ENCODE measurements around the gene ATF3.
"Not testable (repeated sequence)": the region's sequence is repeated elsewhere in the genome, so short reads cannot be mapped to it uniquely, and the experiment has no call there.

Gene ATF3

DNA sequence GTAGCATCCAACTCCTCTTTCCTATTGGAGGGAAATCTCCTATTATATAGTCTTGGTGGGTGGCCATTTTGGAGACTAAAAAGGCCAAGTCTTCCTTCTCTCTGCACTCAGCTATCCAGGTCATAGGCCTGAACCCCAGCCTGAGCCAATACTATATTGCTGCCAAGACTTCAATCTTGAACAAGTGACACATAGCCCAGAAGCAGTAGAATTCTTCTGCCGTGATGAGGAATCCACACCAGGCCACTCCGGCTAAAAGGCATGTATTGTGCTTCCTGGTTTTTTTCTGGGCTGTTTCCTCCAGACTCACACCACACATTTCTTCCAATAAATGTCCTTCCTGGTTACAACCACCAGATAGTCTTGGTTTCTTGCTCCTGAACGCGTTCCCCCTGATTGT, 43.0 kb downstream of the ATF3 start:
- no peak for DNase-seq (ENCODE audit: low read depth)

DNA sequence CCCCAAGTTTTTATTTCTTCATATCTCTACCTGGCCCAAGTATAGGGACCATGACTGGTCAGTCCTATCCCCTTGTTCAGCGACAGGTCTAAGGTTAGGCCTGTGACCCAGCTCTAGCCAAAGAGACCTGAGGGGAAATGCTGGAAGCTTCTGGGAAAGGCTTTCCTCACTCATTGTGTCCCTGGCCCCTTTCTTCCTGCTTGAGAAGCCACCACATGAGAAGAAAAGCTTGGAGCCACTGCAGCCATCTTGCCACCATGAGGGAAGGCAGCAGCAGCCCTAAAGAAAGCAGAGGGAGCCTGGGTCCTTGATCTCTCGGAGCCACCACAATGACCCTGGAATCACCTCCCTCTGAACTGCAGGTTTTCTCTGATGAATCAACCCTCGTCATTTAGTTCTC, 43.4 kb downstream of the ATF3 start:
- DNase-seq (ENCODE audit: low read depth): no peak

GRCh38 chr1:212652609-212653008, 44.0 kb downstream of the ATF3 start:
- no peak for DNase-seq (ENCODE audit: low read depth)

DNA sequence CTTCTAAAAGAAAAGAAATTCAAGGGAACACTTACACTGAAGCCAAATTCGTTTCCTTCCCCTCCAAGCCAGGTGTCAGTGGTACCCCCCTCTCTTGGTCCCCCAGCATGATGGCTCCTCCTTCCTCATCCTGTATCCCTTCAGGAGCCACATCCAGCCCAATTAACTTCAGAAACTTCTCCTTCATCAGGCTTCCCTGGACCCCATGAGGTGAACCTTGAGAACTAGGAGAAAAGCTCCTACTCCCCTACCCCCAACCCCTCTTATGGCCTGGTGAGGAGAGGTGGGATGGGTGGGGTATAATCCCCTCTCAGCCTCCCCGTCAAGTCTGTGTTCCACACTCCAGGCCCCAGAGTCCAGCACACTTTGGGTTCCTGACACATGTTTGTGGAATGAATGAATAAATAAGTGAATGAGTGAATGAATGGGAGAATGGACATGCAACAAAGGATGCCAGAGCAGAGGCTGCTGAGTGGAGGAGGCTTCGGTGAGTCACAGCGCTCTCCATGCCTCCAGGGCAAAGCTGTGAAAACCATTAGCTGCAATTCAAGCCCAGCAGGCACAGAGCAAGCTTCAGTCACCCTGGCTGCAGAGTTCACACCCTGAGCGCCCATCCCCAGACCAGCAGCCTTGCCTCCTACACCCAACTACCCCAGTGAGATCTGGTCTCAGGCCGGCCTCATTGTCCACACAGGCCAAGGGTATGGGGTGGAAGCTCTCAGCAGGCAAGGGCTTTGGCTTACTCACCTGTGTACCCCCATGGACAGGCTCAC, 47.3 kb downstream of the ATF3 start:
- no peak for DNase-seq (ENCODE audit: low read depth)

GRCh38 chr1:212656730-212657129, 48.2 kb downstream of the ATF3 start:
- no peak for DNase-seq (ENCODE audit: low read depth)

DNA sequence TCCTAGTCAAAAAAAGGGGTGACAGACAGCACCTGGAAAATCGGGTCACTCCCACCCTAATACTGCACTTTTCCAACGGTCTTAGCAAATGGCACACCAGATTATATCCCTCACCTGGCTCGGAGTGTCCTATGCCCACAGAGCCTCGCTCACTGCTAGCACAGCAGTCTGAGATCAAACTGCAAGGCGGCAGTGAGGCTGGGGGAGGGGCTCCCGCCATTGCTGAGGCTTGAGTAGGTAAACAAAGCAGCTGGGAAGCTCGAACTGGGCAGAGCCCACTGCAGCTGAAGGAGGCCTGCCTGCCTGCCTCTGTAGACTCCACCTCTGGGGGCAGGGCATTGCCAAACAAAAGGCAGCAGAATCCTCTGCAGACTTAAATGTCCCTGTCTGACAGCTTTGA, 49.7 kb downstream of the ATF3 start:
- not testable (repeated sequence) for DNase-seq (ENCODE audit: low read depth)

GRCh38 chr1:212664409-212665199, 56.0 kb downstream of the ATF3 start:
- no peak for DNase-seq (ENCODE audit: low read depth)

GRCh38 chr1:212665241-212666115, 56.9 kb downstream of the ATF3 start:
- DNase-seq (ENCODE audit: low read depth): peak; percentile 63

- DNase-seq (ENCODE audit: low read depth): no peak
These were observed 57.7 kb downstream of the ATF3 start for GRCh38 chr1:212666116-212666775.

- DNase-seq (ENCODE audit: low read depth): no peak
These were observed 58.9 kb downstream of the ATF3 start for GRCh38 chr1:212667223-212668139.

DNA sequence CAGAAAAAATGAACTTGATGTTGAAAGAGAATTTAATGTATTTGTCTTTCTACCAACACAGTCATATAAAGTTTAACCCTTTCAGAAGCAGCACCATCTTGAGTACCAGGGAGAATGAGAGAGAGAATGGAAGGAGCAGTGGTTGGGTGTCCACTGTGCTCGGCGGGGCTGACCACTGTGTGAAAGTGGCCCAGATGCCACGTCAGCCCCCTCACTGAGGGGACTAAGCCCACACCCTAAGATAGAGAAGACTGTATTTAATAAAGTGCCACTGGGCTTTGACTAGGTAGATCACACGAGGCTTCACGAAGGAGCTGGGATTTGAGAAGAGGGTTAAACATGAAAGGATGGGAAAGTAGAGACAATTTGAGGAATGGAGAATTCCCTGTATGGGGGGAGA, 59.9 kb downstream of the ATF3 start:
- no peak for DNase-seq (ENCODE audit: low read depth)

GRCh38 chr1:212669102-212669501, 60.5 kb downstream of the ATF3 start:
- no peak for DNase-seq (ENCODE audit: low read depth)

DNA sequence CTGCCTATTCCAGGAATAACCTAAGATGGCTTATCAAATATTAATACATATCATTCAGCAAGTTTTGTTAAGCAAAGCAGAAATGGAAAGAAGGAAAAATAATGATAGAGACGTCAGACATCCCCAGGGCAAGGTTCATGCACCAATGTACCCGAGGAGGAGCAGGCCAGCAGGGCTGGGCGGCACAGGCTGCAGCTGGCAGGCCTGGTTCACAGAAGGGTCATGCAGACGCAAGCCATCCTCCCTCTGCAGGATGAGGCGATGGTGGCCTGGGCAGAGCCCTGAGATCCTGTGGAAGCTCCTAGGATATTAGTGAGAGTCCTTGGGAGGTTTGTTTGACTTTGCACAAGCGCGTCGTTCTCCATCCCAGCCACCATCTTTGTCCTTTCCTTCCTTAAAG, 61.0 kb downstream of the ATF3 start:
- DNase-seq (ENCODE audit: low read depth): no peak

GRCh38 chr1:212670301-212670700, 61.7 kb downstream of the ATF3 start:
- DNase-seq (ENCODE audit: low read depth): no peak

Data from stimulated activated CD8-positive, alpha-beta memory T cell treated with anti-CD3 and anti-CD28 coated beads, Interleukin-12 subunit alpha, Interleukin-12 subunit beta, amount 100 ng/mL, for 4 hours (primary cell).